ENCODE results near the gene CDH10. TPM values are rescaled to one million over a fixed set of nuclear protein-coding genes. Genes with fewer than 3 reads are reported as not detected.

Gene CDH10
- total and polyA plus RNA-seq, 2 of the 4 experiments (the other 2 are of a cell fraction) = 0.18 to 0.21 TPM

DNA sequence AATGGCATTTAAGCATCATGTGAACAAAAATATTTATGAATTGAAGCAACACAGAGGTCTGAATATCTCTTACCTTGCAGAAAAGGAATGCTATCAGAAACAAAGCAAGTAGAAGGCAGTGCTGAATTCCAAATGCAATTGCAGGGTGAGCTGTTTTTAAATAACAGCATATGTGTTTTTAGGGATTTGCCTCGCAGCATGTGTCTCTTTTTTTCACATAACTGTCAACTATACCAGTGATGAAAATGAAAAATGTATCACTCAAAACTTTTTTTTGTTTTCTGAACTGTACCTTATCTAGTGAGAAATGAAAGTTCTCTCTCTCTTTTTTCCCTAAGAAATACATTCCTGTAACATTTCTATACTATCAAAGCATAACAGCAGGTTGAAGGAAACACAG is 21.2 kb downstream of the CDH10 start:
- H3K79me1 ChIP-seq (ENCODE audit: low read depth in 1 of 2, low read length in 2 of 2) = no peaks in the 10 kb centered on the region
- H4K91ac ChIP-seq (ENCODE audit: insufficient read depth, low read depth, low read length) = no peak overlapping the region
- dilution Hi-C loops (cut with HindIII; ENCODE audit: low sequenced_read_pairs, unreplicated experiment) (no loop called here), in situ Hi-C loops (cut with MboI; ENCODE audit: low sequenced_read_pairs) (no loop called here), intact Hi-C loops (cut with micrococcal nuclease) (no loop called here)
- no peak overlapping the region for H2BK120ac ChIP-seq (ENCODE audit: low read depth, low read length)
- H3K4me1 ChIP-seq (ENCODE audit: control insufficient read depth, insufficient read depth, low read length) = no peaks in the 10 kb centered on the region
- BruUV-seq (replicated peaks) = no TSS peak
- no peak overlapping the region for H2BK20ac ChIP-seq (ENCODE audit: low read depth, low read length)
- H4K5ac ChIP-seq (ENCODE audit: low read depth, low read length) = no peak overlapping the region
- no peak overlapping the region for H3K4ac ChIP-seq (ENCODE audit: low read depth, low read length)
- H2AK9ac ChIP-seq (replicated peaks; ENCODE audit: low read depth, low read length, poor library complexity) = no peak overlapping the region
- no peak overlapping the region for H3K27ac ChIP-seq (ENCODE audit: insufficient read depth, low read length)
- no peak overlapping the region for H2AFZ ChIP-seq (replicated peaks; ENCODE audit: low read length, poor library complexity)
- no peak overlapping the region for H3K9ac ChIP-seq (ENCODE audit: low read depth, low read length)
- H3K9me3 ChIP-seq (ENCODE audit: control insufficient read depth, insufficient read depth, low read length) = peaks cover 4% of the 10 kb centered on the region; the same call in 1 of the 2 replicates
- ATAC-seq (ENCODE audit: low read depth) = no peak
- no peak overlapping the region for H3K56ac ChIP-seq (ENCODE audit: extremely low read depth, insufficient read depth, low read length)
- H3K18ac ChIP-seq (ENCODE audit: low read depth, low read length) = no peak overlapping the region
- no peak overlapping the region for H2AK5ac ChIP-seq (ENCODE audit: low read depth, low read length)
- WGBS, 2 experiments (ENCODE audit: extremely low coverage in 2 of 2, insufficient read length in 1 of 2) = no CpG with 5 or more reads among the region's 1 CpG
- H3K4me2 ChIP-seq (ENCODE audit: low read depth, low read length) = no peak overlapping the region
- CTCF ChIA-PET = no interaction called here
- H4K20me1 ChIP-seq (ENCODE audit: insufficient read depth, low read length) = no peaks in the 10 kb centered on the region
- no peaks in the 10 kb centered on the region for H3K27me3 ChIP-seq (ENCODE audit: control insufficient read depth, insufficient read depth, low read length)
- H3K23ac ChIP-seq (ENCODE audit: low read depth, low read length) = no peak overlapping the region
- no peak overlapping the region for H2BK15ac ChIP-seq (ENCODE audit: low read depth, low read length)
- no peaks in the 10 kb centered on the region for H3K9me1 ChIP-seq (ENCODE audit: insufficient read depth, low read length)
- no peak for TF ChIP-seq BHLHE40 (IDR thresholded peaks at IDR 0.05; ENCODE audit: low read depth, low read length)
- TF ChIP-seq CEBPB (IDR thresholded peaks at IDR 0.05; ENCODE audit: low read depth, low read length) = no peak
- no peak for TF ChIP-seq RFX5 (IDR thresholded peaks at IDR 0.05; ENCODE audit: low read depth, low read length)
- no peak overlapping the region for H3K14ac ChIP-seq (replicated peaks; ENCODE audit: low read depth, low read length)
- POLR2A ChIA-PET (ENCODE audit: unreplicated experiment) = no interaction called here
- DNase-seq = no peak
- no peaks in the 10 kb centered on the region for H3K36me3 ChIP-seq (ENCODE audit: control insufficient read depth, insufficient read depth, low read length)
- no peak overlapping the region for H3K4me3 ChIP-seq (ENCODE audit: insufficient read depth, low read depth, low read length)
- no peak overlapping the region for H4K8ac ChIP-seq (ENCODE audit: low read depth in 2 of 2, low read length in 2 of 2)
- no peak overlapping the region for H2BK5ac ChIP-seq (ENCODE audit: low read depth, low read length, poor library complexity, severe bottlenecking)

Measured in IMR-90 (cell line).